ENCODE data around the gene EPSTI1.
A peak's percentile ranks its signal among the peaks of the same experiment; 100 is the strongest.
"Not testable (repeated sequence)": the region's sequence is repeated elsewhere in the genome, so short reads cannot be mapped to it uniquely, and the experiment has no call there.

The EPSTI1 gene

GRCh38 chr13:42883771-42884467 is 108.1 kb downstream of the EPSTI1 start:
- peaks cover 25% of the 10 kb centered on the region for H3K4me1 Mint-ChIP-seq (ENCODE audit: low read depth)
- no peak overlapping the region for H3K4me3 Mint-ChIP-seq
- H3K9me3 Mint-ChIP-seq: no peaks in the 10 kb centered on the region
- no peak overlapping the region for H3K27ac Mint-ChIP-seq
- H3K36me3 Mint-ChIP-seq (ENCODE audit: low read depth): peaks cover 35% of the 10 kb centered on the region
- no peaks in the 10 kb centered on the region for H3K27me3 Mint-ChIP-seq
- intact Hi-C loops (cut with micrococcal nuclease): no loop called here

- Mint-ChIP-seq H3K9me3 (peaks cover 7% of the 10 kb centered on the region), H3K27ac (no peak overlapping the region), H3K36me3 (ENCODE audit: low read depth) (peaks cover 28% of the 10 kb centered on the region), H3K27me3 (no peaks in the 10 kb centered on the region), H3K4me1 (ENCODE audit: low read depth) (peaks cover 30% of the 10 kb centered on the region), H3K4me3 (no peak overlapping the region)
- intact Hi-C loops (cut with micrococcal nuclease): no loop called here
Observed at GRCh38 chr13:42883142-42883541, 108.9 kb downstream of the EPSTI1 start.

- H3K9me3 Mint-ChIP-seq: peaks cover 9% of the 10 kb centered on the region
- H3K27ac Mint-ChIP-seq: no peak overlapping the region
- H3K4me3 Mint-ChIP-seq: peak overlapping the region; percentile 51
- H3K27me3 Mint-ChIP-seq: no peaks in the 10 kb centered on the region
- intact Hi-C loops (cut with micrococcal nuclease): no loop called here
- peaks cover 3% of the 10 kb centered on the region for H3K36me3 Mint-ChIP-seq (ENCODE audit: low read depth)
- H3K4me1 Mint-ChIP-seq (ENCODE audit: low read depth): peaks cover 52% of the 10 kb centered on the region
Observed at GRCh38 chr13:42880056-42880605, 111.9 kb downstream of the EPSTI1 start.

- intact Hi-C loops (cut with micrococcal nuclease): no loop called here
- peaks cover 9% of the 10 kb centered on the region for H3K9me3 Mint-ChIP-seq
- peaks cover 52% of the 10 kb centered on the region for H3K4me1 Mint-ChIP-seq (ENCODE audit: low read depth)
- no peak overlapping the region for H3K27ac Mint-ChIP-seq
- H3K4me3 Mint-ChIP-seq: no peak overlapping the region
- no peaks in the 10 kb centered on the region for H3K27me3 Mint-ChIP-seq
- H3K36me3 Mint-ChIP-seq (ENCODE audit: low read depth): no peaks in the 10 kb centered on the region
Observed at GRCh38 chr13:42878721-42879120, 113.3 kb downstream of the EPSTI1 start.

- Mint-ChIP-seq H3K27ac (peak overlapping the region; percentile 73), H3K4me3 (no peak overlapping the region), H3K4me1 (ENCODE audit: low read depth) (peaks cover 41% of the 10 kb centered on the region), H3K9me3 (peaks cover 9% of the 10 kb centered on the region), H3K36me3 (ENCODE audit: low read depth) (no peaks in the 10 kb centered on the region), H3K27me3 (peaks cover 2% of the 10 kb centered on the region)
- intact Hi-C loops (cut with micrococcal nuclease): no loop called here
Observed at GRCh38 chr13:42876887-42877545, 115.0 kb downstream of the EPSTI1 start.

- Mint-ChIP-seq H3K4me3 (no peak overlapping the region), H3K27ac (peak overlapping the region; percentile 73), H3K9me3 (peaks cover 9% of the 10 kb centered on the region), H3K27me3 (peaks cover 4% of the 10 kb centered on the region), H3K4me1 (ENCODE audit: low read depth) (peaks cover 41% of the 10 kb centered on the region), H3K36me3 (ENCODE audit: low read depth) (no peaks in the 10 kb centered on the region)
- intact Hi-C loops (cut with micrococcal nuclease): no loop called here
Observed at GRCh38 chr13:42876270-42876714, 115.7 kb downstream of the EPSTI1 start.

DNA sequence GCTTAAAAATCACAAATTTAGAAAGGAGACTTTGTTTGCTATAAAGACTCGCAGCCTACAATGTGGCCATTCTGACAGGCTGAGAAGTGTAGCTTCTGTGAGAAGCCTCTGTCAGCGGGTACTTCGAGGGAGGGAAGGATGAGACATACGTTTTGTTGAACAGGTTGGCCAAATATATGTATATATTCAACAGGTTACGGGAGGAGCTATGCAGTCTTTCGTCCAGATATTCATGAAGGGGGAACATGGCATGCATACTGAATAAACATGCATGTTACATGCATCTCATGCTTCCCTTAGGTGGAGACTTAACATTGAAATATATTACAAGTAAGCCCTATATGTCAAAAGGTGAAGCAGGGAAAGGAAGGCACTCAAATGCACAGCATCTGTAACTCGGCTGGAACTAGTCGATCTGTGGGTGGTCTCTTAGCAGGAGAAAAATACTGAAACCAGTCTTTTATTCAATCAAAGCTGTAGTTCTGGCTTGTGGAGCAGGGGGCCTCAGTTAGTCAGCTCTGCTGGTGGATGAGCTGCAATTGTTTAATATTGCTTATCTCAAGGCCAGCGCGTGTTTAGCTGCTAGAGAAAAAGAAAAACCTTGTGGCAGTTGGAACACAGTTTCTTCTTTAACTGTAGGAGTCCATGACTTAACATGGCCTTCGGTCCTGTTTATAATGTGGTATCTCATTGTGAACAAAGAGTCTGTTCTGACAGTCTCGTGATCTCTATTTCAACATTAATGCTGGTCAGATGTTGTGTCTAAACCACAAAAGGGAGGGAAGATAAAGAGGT is 116.4 kb downstream of the EPSTI1 start:
- intact Hi-C loops (cut with micrococcal nuclease): no loop called here
- Mint-ChIP-seq H3K4me1 (ENCODE audit: low read depth) (peaks cover 39% of the 10 kb centered on the region), H3K9me3 (peaks cover 9% of the 10 kb centered on the region), H3K27ac (peak overlapping the region; percentile 73), H3K36me3 (ENCODE audit: low read depth) (no peaks in the 10 kb centered on the region), H3K27me3 (peaks cover 4% of the 10 kb centered on the region), H3K4me3 (no peak overlapping the region)

DNA sequence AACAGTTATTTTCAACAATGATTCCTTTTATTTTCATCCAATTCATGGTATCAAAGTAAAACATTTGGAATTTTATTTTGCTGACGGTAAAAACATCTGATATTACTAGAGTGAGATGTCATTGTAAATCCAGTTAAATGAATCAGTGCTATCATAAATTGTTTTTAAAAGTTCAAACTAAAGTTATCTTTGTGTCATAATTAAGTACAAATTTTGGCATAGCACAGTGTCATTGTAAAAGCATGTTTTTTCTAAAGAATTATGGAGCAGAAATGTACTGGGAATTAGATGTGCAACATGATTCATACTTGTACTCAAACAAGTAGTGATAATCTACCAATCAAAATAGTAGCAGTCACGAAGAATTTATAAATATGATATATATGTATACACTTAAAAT is 117.8 kb downstream of the EPSTI1 start:
- H3K4me3 Mint-ChIP-seq: no peak overlapping the region
- H3K36me3 Mint-ChIP-seq (ENCODE audit: low read depth): no peaks in the 10 kb centered on the region
- intact Hi-C loops (cut with micrococcal nuclease): no loop called here
- H3K4me1 Mint-ChIP-seq (ENCODE audit: low read depth): peaks cover 27% of the 10 kb centered on the region
- H3K27me3 Mint-ChIP-seq: peaks cover 4% of the 10 kb centered on the region
- no peak overlapping the region for H3K27ac Mint-ChIP-seq
- H3K9me3 Mint-ChIP-seq: peaks cover 9% of the 10 kb centered on the region

- no peak overlapping the region for H3K27ac Mint-ChIP-seq
- H3K4me3 Mint-ChIP-seq: no peak overlapping the region
- H3K27me3 Mint-ChIP-seq: peaks cover 4% of the 10 kb centered on the region
- peaks cover 1% of the 10 kb centered on the region for H3K9me3 Mint-ChIP-seq
- no peaks in the 10 kb centered on the region for H3K36me3 Mint-ChIP-seq (ENCODE audit: low read depth)
- intact Hi-C loops (cut with micrococcal nuclease): no loop called here
- peaks cover 22% of the 10 kb centered on the region for H3K4me1 Mint-ChIP-seq (ENCODE audit: low read depth)
Observed at GRCh38 chr13:42873081-42873480, 119.0 kb downstream of the EPSTI1 start.

DNA sequence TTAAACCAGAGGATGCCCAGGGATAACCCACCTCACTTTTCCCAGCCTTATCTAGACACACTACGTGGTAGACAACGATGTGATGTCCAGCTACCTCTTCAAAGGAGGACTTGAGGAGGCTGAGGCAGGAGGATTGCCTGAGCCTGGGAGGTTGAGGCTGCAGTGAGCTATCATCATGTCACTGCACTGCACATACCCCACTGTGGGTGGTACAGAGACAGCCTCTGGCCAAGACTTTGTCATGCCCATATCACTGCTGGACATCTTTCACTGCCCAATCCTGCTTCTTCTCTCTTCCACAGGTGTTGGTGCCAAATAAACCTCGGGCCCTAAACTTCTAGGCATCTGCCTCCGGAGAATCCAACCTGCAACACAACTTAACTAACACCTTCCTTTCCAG is 124.8 kb downstream of the EPSTI1 start:
- no peak overlapping the region for H3K4me3 Mint-ChIP-seq
- no peaks in the 10 kb centered on the region for H3K9me3 Mint-ChIP-seq
- peaks cover 5% of the 10 kb centered on the region for H3K27me3 Mint-ChIP-seq
- H3K27ac Mint-ChIP-seq: no peak overlapping the region
- intact Hi-C loops (cut with micrococcal nuclease): no loop called here
- H3K36me3 Mint-ChIP-seq (ENCODE audit: low read depth): no peaks in the 10 kb centered on the region
- H3K4me1 Mint-ChIP-seq (ENCODE audit: low read depth): peaks cover 5% of the 10 kb centered on the region

GRCh38 chr13:42865768-42866102 is 126.3 kb downstream of the EPSTI1 start:
- Mint-ChIP-seq H3K27me3 (peaks cover 2% of the 10 kb centered on the region), H3K4me3 (no peak overlapping the region), H3K27ac (no peak overlapping the region), H3K36me3 (ENCODE audit: low read depth) (no peaks in the 10 kb centered on the region), H3K4me1 (ENCODE audit: low read depth) (peaks cover 5% of the 10 kb centered on the region), H3K9me3 (no peaks in the 10 kb centered on the region)
- intact Hi-C loops (cut with micrococcal nuclease): no loop called here

- H3K4me1 Mint-ChIP-seq (ENCODE audit: low read depth): peaks cover 5% of the 10 kb centered on the region
- no peak overlapping the region for H3K4me3 Mint-ChIP-seq
- peaks cover 2% of the 10 kb centered on the region for H3K27me3 Mint-ChIP-seq
- intact Hi-C loops (cut with micrococcal nuclease): no loop called here
- H3K27ac Mint-ChIP-seq: no peak overlapping the region
- H3K9me3 Mint-ChIP-seq: no peaks in the 10 kb centered on the region
- no peaks in the 10 kb centered on the region for H3K36me3 Mint-ChIP-seq (ENCODE audit: low read depth)
Observed at GRCh38 chr13:42864952-42865767, 126.9 kb downstream of the EPSTI1 start.

DNA sequence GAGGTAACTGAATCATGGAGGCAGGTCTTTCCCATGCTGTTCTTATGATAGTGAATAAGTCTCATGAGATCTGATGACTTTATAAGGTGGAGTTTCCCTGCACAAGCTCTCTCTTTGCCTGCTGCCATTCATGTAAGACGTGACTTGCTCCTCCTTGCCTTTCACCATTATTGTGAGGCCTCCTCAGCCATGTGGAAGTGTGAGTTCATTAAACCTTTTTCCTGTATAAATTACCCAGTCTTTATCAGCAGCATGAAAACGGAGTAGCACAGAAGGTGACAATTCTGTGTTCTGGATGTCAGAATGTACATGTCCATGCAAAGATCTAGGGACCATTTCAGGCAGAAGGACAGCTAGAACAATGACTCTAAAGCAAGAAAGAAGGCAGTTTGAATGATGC is 129.7 kb downstream of the EPSTI1 start:
- H3K36me3 Mint-ChIP-seq (ENCODE audit: low read depth); H3K27ac Mint-ChIP-seq; H3K9me3 Mint-ChIP-seq; H3K27me3 Mint-ChIP-seq; H3K4me1 Mint-ChIP-seq (ENCODE audit: low read depth); intact Hi-C loops (cut with micrococcal nuclease); H3K4me3 Mint-ChIP-seq: not testable (repeated sequence)

Data from dendritic cell treated with granulocyte-macrophage colony-stimulating factor and Interleukin-4, amounts not matched to agents 40 ng/mL and 50 ng/mL, for 4 days (primary cell).